Activated T-cell treated with anti-CD3 and anti-CD28 coated beads for 1 hour (primary cell): ENCODE measurements around the gene IGFBP2.

Source experiments
- DNase-seq: peaks from one replicate; pipeline ENCODE4 v3.0.0-alpha.2; 2020; ENCODE audit warnings: low read depth

The IGFBP2 gene

GRCh38 chr2:216615298-216616082 is 17.7 kb upstream of the IGFBP2 start:
- no peak for DNase-seq

GRCh38 chr2:216616083-216616678 is 17.0 kb upstream of the IGFBP2 start:
- no peak for DNase-seq

GRCh38 chr2:216617159-216617815 is 15.9 kb upstream of the IGFBP2 start:
- DNase-seq, result no peak

GRCh38 chr2:216618785-216619184 is 14.4 kb upstream of the IGFBP2 start:
- DNase-seq, result no peak

GRCh38 chr2:216619411-216620393 is 13.5 kb upstream of the IGFBP2 start:
- DNase-seq, result no peak

- DNase-seq, result no peak
Measured at GRCh38 chr2:216620786-216621185, 12.4 kb upstream of the IGFBP2 start.

GRCh38 chr2:216621292-216621691 is 11.9 kb upstream of the IGFBP2 start:
- no peak for DNase-seq

- no peak for DNase-seq
Measured at GRCh38 chr2:216622526-216622925, 10.7 kb upstream of the IGFBP2 start.

- no peak for DNase-seq
Measured at GRCh38 chr2:216624251-216624650, 9.0 kb upstream of the IGFBP2 start.

- no peak for DNase-seq
Measured at GRCh38 chr2:216626168-216626874, 6.9 kb upstream of the IGFBP2 start.

- no peak for DNase-seq
Measured at GRCh38 chr2:216626875-216627245, 6.4 kb upstream of the IGFBP2 start.

- DNase-seq, result no peak
Measured at GRCh38 chr2:216629784-216630183, 3.4 kb upstream of the IGFBP2 start.

- DNase-seq, result no peak
Measured at GRCh38 chr2:216632346-216632951, 771 bp upstream of the IGFBP2 start.

GRCh38 chr2:216633616-216634369 is 573 bp downstream of the IGFBP2 start:
- no peak for DNase-seq

GRCh38 chr2:216634370-216635148 is 1.3 kb downstream of the IGFBP2 start:
- no peak for DNase-seq

- DNase-seq, result no peak
Measured at GRCh38 chr2:216635171-216635570, 2.0 kb downstream of the IGFBP2 start.

- DNase-seq, result no peak
Measured at GRCh38 chr2:216635701-216636550, 2.7 kb downstream of the IGFBP2 start.
